Measurements from ENCODE around the gene MTFP1. TPM values are rescaled to one million over a fixed set of nuclear protein-coding genes. Genes with fewer than 3 reads are reported as not detected.
"Not testable (repeated sequence)": the region's sequence is repeated elsewhere in the genome, so short reads cannot be mapped to it uniquely, and the experiment has no call there.

The MTFP1 gene
- total RNA-seq, 4 donors from 2014 or later: 2.5 to 13.7 (median 3.5) TPM

DNA sequence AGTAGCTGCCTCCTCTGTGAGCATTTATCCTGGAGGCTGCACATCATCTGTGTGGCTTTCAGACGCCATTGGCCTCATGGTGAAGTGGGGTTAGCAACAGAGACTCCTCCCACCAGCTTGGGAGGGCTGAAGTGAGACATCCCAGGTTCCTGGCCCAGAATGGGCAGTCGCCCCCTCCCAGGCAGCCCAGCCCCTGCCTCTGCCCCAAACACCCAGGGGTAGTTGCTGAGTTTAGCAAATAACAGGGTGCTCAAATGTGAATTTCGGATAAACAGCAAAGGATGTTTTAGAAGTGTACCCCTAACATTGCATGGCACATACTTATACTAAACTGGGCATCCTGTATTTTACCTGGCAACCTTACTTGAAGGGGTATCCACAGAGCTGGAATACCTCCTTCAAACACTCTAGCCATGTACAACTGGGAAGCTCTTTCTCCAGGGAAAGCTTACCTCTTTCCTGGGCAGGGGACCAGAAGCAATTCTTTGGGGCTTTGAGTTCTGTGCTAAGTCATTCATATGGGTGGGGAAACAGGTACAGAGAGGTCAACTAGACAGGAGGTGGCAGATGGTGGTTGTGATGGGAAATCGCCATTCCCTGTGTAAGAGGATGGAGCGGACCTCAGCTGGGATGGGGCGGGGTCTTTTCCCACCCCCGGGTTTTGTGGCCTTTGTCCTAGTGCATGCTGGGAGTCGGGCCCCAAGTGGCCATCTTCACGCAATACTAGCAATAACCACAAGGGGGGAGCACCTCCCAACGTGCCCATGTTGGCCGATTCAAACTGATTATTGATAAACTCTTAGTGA lies 19.3 kb downstream of the MTFP1 start:
- no peaks in the 10 kb centered on the region for H3K9me3 ChIP-seq
- no peak overlapping the region for H3K27ac ChIP-seq
- TF ChIP-seq, protein P1, sequence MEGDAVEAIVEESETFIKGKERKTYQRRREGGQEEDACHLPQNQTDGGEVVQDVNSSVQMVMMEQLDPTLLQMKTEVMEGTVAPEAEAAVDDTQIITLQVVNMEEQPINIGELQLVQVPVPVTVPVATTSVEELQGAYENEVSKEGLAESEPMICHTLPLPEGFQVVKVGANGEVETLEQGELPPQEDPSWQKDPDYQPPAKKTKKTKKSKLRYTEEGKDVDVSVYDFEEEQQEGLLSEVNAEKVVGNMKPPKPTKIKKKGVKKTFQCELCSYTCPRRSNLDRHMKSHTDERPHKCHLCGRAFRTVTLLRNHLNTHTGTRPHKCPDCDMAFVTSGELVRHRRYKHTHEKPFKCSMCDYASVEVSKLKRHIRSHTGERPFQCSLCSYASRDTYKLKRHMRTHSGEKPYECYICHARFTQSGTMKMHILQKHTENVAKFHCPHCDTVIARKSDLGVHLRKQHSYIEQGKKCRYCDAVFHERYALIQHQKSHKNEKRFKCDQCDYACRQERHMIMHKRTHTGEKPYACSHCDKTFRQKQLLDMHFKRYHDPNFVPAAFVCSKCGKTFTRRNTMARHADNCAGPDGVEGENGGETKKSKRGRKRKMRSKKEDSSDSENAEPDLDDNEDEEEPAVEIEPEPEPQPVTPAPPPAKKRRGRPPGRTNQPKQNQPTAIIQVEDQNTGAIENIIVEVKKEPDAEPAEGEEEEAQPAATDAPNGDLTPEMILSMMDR (IDR thresholded peaks at IDR 0.05): peak; percentile 56 to 67
- TF ChIP-seq POLR2A (IDR thresholded peaks at IDR 0.05): no peak
- no peak overlapping the region for H3K4me3 ChIP-seq
- WGBS: 26% methylated on average over 11 of the region's 11 CpGs
- peaks cover 12% of the 10 kb centered on the region for H3K4me1 ChIP-seq
- H3K27me3 ChIP-seq: no peaks in the 10 kb centered on the region
- DNase-seq (ENCODE audit: low spot score in 2 of 2): no peak
- no peaks in the 10 kb centered on the region for H3K36me3 ChIP-seq

DNA sequence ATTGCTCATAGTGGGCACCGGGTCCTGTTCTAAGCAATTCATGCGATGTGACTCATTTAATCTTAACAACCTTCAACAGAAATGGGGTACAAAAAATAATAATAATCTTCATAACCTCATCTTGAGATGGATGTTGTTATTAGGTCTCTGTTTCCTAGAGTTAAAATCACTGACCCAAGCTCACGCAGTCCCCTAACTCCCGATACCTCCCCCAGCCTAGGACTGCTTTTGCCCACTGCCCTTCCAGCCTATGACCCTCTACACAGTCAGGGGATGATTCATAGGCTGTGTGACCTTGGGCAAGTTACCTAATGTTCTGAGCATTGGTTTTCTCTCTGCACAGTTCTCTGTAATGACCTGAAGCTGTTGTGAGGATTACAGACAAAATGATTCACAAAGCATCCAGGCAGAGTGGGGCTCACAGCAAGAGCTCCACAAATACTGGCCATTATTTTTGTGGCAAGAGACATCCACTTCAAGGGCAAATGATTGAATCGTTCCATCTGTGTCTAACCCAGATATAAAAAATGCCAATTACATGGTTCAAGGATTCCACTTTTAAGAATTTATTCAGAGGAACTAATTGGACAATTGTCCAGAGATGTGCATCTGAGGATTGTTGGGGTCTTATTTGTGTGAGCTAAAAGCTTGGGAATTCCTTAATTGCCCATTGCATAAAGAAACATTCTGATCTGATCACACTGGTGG lies 20.0 kb downstream of the MTFP1 start:
- Histone ChIP-seq H3K27me3 (no peaks in the 10 kb centered on the region), H3K4me1 (peaks cover 4% of the 10 kb centered on the region), H3K27ac (no peak overlapping the region), H3K36me3 (no peaks in the 10 kb centered on the region), H3K9me3 (no peaks in the 10 kb centered on the region), H3K4me3 (no peak overlapping the region)
- TF ChIP-seq POLR2A (IDR thresholded peaks at IDR 0.05): no peak
- TF ChIP-seq, protein P1 (IDR thresholded peaks at IDR 0.05): no peak
- TF ChIP-seq POLR2AphosphoS5 (IDR thresholded peaks at IDR 0.05): no peak
- no peak for TF ChIP-seq EP300 (IDR thresholded peaks at IDR 0.05)
- no peak for DNase-seq (ENCODE audit: low spot score in 2 of 2)
- 57% methylated on average over 5 of the region's 5 CpGs for WGBS

DNA sequence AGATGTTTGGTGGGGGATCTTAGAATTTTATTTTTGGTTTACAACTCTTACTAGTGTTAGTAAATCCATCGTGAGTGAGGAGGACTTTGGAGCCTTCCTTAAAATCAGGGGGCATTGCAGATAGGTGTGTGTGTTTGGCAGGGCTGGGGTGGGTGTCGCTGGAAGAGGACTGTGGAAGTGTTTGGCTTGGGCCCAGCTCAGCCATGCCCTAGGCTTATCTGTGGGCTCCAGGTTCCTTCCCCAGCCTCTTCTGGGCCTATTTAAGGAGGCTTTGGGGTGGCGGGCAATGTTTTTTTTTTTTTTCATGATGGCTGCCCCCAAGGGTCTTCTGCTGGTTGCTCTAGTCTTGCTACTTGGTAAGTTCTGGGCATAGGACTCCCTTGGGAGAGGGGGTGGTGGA lies 22.1 kb downstream of the MTFP1 start:
- Histone ChIP-seq H3K36me3 (no peaks in the 10 kb centered on the region), H3K4me1 (peaks cover 4% of the 10 kb centered on the region), H3K27me3 (no peaks in the 10 kb centered on the region), H3K27ac (no peak overlapping the region), H3K4me3 (no peak overlapping the region), H3K9me3 (no peaks in the 10 kb centered on the region)
- WGBS: 84% methylated on average over 3 of the region's 3 CpGs
- DNase-seq (ENCODE audit: low spot score in 2 of 2): no peak
- TF ChIP-seq POLR2A (IDR thresholded peaks at IDR 0.05) (no peak), EP300 (IDR thresholded peaks at IDR 0.05) (no peak), POLR2AphosphoS5 (IDR thresholded peaks at IDR 0.05) (no peak)
- TF ChIP-seq, protein P1 (IDR thresholded peaks at IDR 0.05): no peak

DNA sequence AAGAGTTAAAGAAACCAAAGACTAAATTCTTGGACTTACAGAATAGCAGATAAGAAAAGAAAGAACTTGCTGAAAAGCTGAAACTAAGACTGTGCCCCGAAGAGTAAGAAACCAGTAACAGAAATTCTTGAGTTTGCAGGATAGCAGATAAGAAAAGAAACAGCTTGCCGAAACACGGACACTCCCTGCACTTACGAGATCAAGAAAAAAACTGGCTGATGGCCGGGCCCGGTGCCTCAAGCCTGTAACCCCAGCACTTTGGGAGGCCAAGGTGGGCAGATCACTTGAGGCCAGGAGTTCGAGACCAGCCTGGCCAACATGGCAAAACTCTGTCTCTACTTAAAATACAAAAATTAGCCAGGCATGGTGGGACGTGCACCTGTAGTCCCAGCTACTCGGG lies 25.9 kb downstream of the MTFP1 start:
- DNase-seq (ENCODE audit: low spot score in 2 of 2); H3K4me3 ChIP-seq; H3K27me3 ChIP-seq; H3K4me1 ChIP-seq; H3K36me3 ChIP-seq; H3K27ac ChIP-seq; H3K9me3 ChIP-seq: not testable (repeated sequence)
- 31% methylated on average over 8 of the region's 9 CpGs for WGBS

DNA sequence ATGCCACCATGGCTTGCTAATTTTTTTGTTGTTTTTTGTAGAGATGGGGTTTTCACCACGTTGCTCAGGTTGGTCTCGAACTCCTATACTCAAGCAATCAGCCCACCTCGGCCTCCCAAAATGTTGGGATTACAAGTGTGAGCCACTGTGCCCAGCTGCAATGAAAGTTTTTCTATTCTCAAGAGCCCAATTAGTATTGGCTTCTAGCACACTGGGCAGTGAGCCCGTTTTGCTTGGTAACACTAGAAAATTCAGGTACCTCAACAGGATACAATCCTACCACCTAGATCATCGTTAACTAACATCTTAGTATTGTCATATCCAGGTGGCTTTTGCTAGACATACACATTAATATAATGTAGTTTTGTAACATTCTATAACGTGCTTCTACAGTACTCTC lies 27.3 kb downstream of the MTFP1 start:
- WGBS: 85% methylated on average over 6 of the region's 6 CpGs

More for the DNA sequence above, 27.3 kb downstream of the MTFP1 start:
- no peak for DNase-seq (ENCODE audit: low spot score in 2 of 2)
- Histone ChIP-seq H3K4me3 (no peak overlapping the region), H3K4me1 (no peaks in the 10 kb centered on the region), H3K27ac (no peak overlapping the region), H3K27me3 (no peaks in the 10 kb centered on the region), H3K9me3 (no peaks in the 10 kb centered on the region), H3K36me3 (no peaks in the 10 kb centered on the region)
- TF ChIP-seq EP300 (IDR thresholded peaks at IDR 0.05) (no peak), POLR2A (IDR thresholded peaks at IDR 0.05) (no peak), POLR2AphosphoS5 (IDR thresholded peaks at IDR 0.05) (no peak)
- TF ChIP-seq, protein P1 (IDR thresholded peaks at IDR 0.05): no peak

All from suprapubic skin (tissue), 4 donors.